ENCODE data around the gene PMFBP1. TPM values are rescaled to one million over a fixed set of nuclear protein-coding genes. Genes with fewer than 3 reads are reported as not detected.
A peak's percentile ranks its signal among the peaks of the same experiment; 100 is the strongest.

PMFBP1 gene
- total RNA-seq, 1 donor from 2014 or later, result not detected

- intact Hi-C loops (cut with micrococcal nuclease), result no loop called here
- no peak for DNase-seq
- no peak for ATAC-seq
These were observed 34.4 kb downstream of the PMFBP1 start for GRCh38 chr16:72137380-72138063.

GRCh38 chr16:72134507-72134906, 37.4 kb downstream of the PMFBP1 start:
- ATAC-seq (no peak), DNase-seq (no peak)
- intact Hi-C loops (cut with micrococcal nuclease), result no loop called here

GRCh38 chr16:72132726-72133125, 39.2 kb downstream of the PMFBP1 start:
- intact Hi-C loops (cut with micrococcal nuclease), result no loop called here
- ATAC-seq (no peak), DNase-seq (no peak)

GRCh38 chr16:72131036-72131435, 40.9 kb downstream of the PMFBP1 start:
- DNase-seq (no peak), ATAC-seq (no peak)
- intact Hi-C loops (cut with micrococcal nuclease), result no loop called here

GRCh38 chr16:72129976-72130656, 41.8 kb downstream of the PMFBP1 start:
- DNase-seq, result no peak
- no peak for ATAC-seq
- intact Hi-C loops (cut with micrococcal nuclease), result no loop called here

GRCh38 chr16:72128701-72129100, 43.3 kb downstream of the PMFBP1 start:
- intact Hi-C loops (cut with micrococcal nuclease), result no loop called here
- no peak for DNase-seq
- ATAC-seq, result no peak

GRCh38 chr16:72126429-72126765, 45.6 kb downstream of the PMFBP1 start:
- peak; percentile 41 for ATAC-seq
- DNase-seq, result no peak
- intact Hi-C loops (cut with micrococcal nuclease), result no loop called here

GRCh38 chr16:72125635-72126428, 46.1 kb downstream of the PMFBP1 start:
- ATAC-seq (peak; percentile 20), DNase-seq (no peak)
- intact Hi-C loops (cut with micrococcal nuclease), result no loop called here

- DNase-seq, result peak; percentile 70
- peak; percentile 88 for ATAC-seq
- intact Hi-C loops (cut with micrococcal nuclease), result no loop called here
These were observed 47.0 kb downstream of the PMFBP1 start for GRCh38 chr16:72124761-72125634.

- DNase-seq (no peak), ATAC-seq (no peak)
- intact Hi-C loops (cut with micrococcal nuclease), result no loop called here
These were observed 47.8 kb downstream of the PMFBP1 start for GRCh38 chr16:72124148-72124547.

GRCh38 chr16:72123426-72123825, 48.5 kb downstream of the PMFBP1 start:
- DNase-seq, result no peak
- intact Hi-C loops (cut with micrococcal nuclease), result no loop called here
- no peak for ATAC-seq

GRCh38 chr16:72122916-72123315, 49.0 kb downstream of the PMFBP1 start:
- DNase-seq (no peak), ATAC-seq (no peak)
- intact Hi-C loops (cut with micrococcal nuclease), result no loop called here

GRCh38 chr16:72122308-72122707, 49.6 kb downstream of the PMFBP1 start:
- ATAC-seq (no peak), DNase-seq (no peak)
- intact Hi-C loops (cut with micrococcal nuclease), result no loop called here

- DNase-seq, result no peak
- intact Hi-C loops (cut with micrococcal nuclease), result no loop called here
- no peak for ATAC-seq
These were observed 51.9 kb downstream of the PMFBP1 start for GRCh38 chr16:72120026-72120425.

GRCh38 chr16:72113616-72113945, 58.4 kb downstream of the PMFBP1 start:
- intact Hi-C loops (cut with micrococcal nuclease), result no loop called here
- peak; percentile 52 for ATAC-seq
- no peak for DNase-seq

GRCh38 chr16:72112906-72113615, 58.9 kb downstream of the PMFBP1 start:
- intact Hi-C loops (cut with micrococcal nuclease), result no loop called here
- ATAC-seq, result peak; percentile 31
- no peak for DNase-seq

- DNase-seq (no peak), ATAC-seq (no peak)
- intact Hi-C loops (cut with micrococcal nuclease), result no loop called here
These were observed 59.5 kb downstream of the PMFBP1 start for GRCh38 chr16:72112452-72112792.

GRCh38 chr16:72111657-72112451, 60.1 kb downstream of the PMFBP1 start:
- no peak for ATAC-seq
- no peak for DNase-seq
- intact Hi-C loops (cut with micrococcal nuclease), result no loop called here

Data from left ventricle myocardium superior (tissue), 1 donor.